ENCODE results near the gene GPHN.

The GPHN gene

GRCh38 chr14:66507722-66508546 lies at the start of gene GPHN:
Gene GPHN, plus strand, starts transcription at chr14:66508147.
- peak; percentile 60 for DNase-seq (ENCODE audit: low read depth)

- DNase-seq (ENCODE audit: low read depth), result no peak
Observed at GRCh38 chr14:66459603-66460002, 48.3 kb upstream of the GPHN start.

- no peak for DNase-seq (ENCODE audit: low read depth)
Observed at GRCh38 chr14:66464261-66464660, 43.7 kb upstream of the GPHN start.

GRCh38 chr14:66468778-66469367 lies 39.1 kb upstream of the GPHN start:
- no peak for DNase-seq (ENCODE audit: low read depth)

- no peak for DNase-seq (ENCODE audit: low read depth)
Observed at GRCh38 chr14:66471584-66471983, 36.4 kb upstream of the GPHN start.

GRCh38 chr14:66472251-66472650 lies 35.7 kb upstream of the GPHN start:
- DNase-seq (ENCODE audit: low read depth), result no peak

- DNase-seq (ENCODE audit: low read depth), result no peak
Observed at GRCh38 chr14:66473223-66473622, 34.7 kb upstream of the GPHN start.

GRCh38 chr14:66476964-66477363 lies 31.0 kb upstream of the GPHN start:
- no peak for DNase-seq (ENCODE audit: low read depth)

GRCh38 chr14:66477567-66477966 lies 30.4 kb upstream of the GPHN start:
- DNase-seq (ENCODE audit: low read depth), result no peak

- no peak for DNase-seq (ENCODE audit: low read depth)
Observed at GRCh38 chr14:66482873-66483272, 25.1 kb upstream of the GPHN start.

- DNase-seq (ENCODE audit: low read depth), result no peak
Observed at GRCh38 chr14:66483322-66483721, 24.6 kb upstream of the GPHN start.

GRCh38 chr14:66485029-66485428 lies 22.9 kb upstream of the GPHN start:
- no peak for DNase-seq (ENCODE audit: low read depth)

- DNase-seq (ENCODE audit: low read depth), result no peak
Observed at GRCh38 chr14:66485910-66486421, 22.0 kb upstream of the GPHN start, which contains the start of gene CCDC196. Gene CCDC196, plus strand, starts transcription at chr14:66486371. Its CDS starts 132 bp downstream, at chr14:66486503.

GRCh38 chr14:66487164-66487563 lies 20.8 kb upstream of the GPHN start:
- DNase-seq (ENCODE audit: low read depth), result no peak

GRCh38 chr14:66490143-66491111 lies 17.5 kb upstream of the GPHN start:
- no peak for DNase-seq (ENCODE audit: low read depth)

GRCh38 chr14:66493750-66494149 lies 14.2 kb upstream of the GPHN start:
- DNase-seq (ENCODE audit: low read depth), result no peak

GRCh38 chr14:66495218-66496098 lies 12.5 kb upstream of the GPHN start:
- no peak for DNase-seq (ENCODE audit: low read depth)

- no peak for DNase-seq (ENCODE audit: low read depth)
Observed at GRCh38 chr14:66496188-66496807, 11.6 kb upstream of the GPHN start.

- no peak for DNase-seq (ENCODE audit: low read depth)
Observed at GRCh38 chr14:66496911-66497310, 11.0 kb upstream of the GPHN start.

- DNase-seq (ENCODE audit: low read depth), result no peak
Observed at GRCh38 chr14:66498311-66498710, 9.6 kb upstream of the GPHN start.

GRCh38 chr14:66501592-66501991 lies 6.4 kb upstream of the GPHN start:
- DNase-seq (ENCODE audit: low read depth), result no peak

Measured in stimulated activated CD8-positive, alpha-beta memory T cell treated with anti-CD3 and anti-CD28 coated beads, Interleukin-15, amount 100 ng/mL, for 1 hour (primary cell).